Activated T-helper 1 cell treated with anti-CD3 and anti-CD28 coated beads, Interleukin-2, amount 50 U/mL, for 16 hours (primary cell): ENCODE measurements around the gene UBASH3B.
"Not testable (repeated sequence)": the region's sequence is repeated elsewhere in the genome, so short reads cannot be mapped to it uniquely, and the experiment has no call there.

Experiments
- DNase-seq, 2 donors: peaks; one replicate each; pipeline ENCODE4 v3.0.0-alpha.2; 2020; ENCODE audit warnings: low read depth in 1 of 2, low spot score in 1 of 2

UBASH3B gene

DNA sequence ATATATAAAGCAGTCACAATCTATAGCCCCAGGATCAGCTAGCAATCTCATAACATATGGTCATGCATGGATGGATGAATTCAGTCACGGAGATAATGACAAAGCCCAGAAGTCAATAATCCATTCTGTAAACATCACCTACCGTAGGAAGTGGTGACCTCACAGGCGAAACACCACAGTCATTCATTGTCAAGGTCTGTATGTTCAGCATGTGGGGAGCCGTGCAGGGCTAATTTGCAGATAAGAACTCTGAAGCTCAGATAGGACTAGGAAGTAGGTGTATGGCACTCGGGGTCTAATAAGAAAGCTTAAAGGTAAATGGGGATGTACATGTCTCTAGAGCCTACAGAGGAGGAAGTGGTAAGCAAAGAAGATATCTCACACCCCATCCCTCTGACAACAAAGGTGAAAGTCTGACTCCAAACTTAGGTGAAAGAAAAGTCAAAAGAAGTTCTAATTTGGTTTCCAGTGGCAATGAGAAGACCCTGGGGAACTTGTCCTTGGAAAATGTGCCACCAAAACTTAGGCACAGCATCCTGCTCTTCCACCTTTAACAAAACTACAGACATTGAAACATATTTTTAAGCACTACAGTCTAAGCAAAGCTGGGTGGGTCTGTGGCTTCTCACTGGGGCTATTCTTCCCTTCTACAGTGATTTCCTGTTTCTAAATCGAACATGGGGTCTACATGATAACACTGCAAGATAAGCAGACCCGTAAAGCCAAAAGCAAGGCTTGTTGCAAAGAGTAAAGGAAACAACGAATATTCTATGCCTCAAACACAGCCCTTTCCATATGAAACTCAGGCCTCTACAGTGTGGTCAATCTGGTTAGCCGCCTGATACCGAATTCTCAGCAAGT lies 188.0 kb downstream of the UBASH3B start:
- no peak for DNase-seq

DNA sequence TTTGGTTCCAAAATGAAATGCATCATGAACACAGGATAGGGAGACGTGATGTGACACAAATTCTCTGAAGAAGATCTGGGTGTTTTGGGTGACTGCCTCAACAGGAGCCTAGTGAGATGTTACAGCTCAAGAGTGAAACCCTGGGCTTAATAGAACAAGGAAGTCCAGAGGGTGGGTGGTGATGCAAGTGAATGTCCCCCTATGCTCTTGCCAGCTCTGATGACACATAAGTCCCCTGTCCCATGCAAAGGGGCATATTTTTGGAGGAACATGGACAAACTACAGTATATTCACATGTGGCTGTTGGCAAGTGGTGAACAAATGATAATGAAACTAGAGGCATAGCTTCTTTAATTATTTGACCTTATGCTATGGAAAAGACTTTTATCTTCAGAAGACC lies 191.9 kb downstream of the UBASH3B start:
- DNase-seq: no peak

DNA sequence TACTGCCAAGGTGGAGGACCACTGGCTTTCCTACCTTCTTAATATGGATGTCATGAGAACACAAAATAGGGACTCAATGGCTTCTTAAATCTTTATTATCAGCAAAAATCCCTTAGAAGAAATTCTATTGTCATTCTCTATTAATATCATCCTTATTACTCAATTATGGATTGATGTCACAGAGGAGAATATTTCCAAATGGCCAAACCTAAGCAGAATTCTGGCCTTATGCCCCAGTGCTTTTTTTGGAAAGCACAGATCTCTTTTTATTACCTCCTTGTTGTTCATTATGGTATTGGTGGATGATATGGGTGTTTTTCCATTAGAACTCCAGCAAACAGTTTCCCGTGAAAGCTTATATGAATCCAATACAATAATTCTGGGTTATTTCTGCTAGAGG lies 192.7 kb downstream of the UBASH3B start:
- no peak for DNase-seq

DNA sequence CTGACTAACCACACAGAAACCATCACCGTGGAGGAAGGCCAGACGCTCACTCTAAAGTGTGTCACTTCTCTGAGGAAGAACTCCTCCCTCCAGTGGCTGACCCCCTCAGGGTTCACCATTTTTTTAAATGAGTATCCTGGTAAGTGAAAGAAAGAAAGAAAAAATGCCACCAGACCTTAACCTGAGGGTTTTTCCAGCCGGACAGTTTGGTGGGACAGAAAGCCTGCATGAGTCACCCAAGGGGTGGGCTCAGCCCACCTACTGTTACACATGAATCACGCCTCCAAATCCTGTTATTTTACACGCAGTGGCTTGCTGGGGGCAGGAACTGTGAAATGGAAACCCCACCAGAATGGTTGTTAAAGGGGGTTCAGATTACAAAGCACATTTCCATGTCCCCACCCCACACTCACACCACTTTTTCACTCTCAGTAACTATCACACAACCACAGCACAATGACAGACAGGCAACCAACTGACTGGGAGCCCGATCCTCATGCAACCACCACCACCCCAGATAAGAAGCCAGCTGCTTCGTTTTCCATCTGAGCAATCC lies 194.6 kb downstream of the UBASH3B start:
- DNase-seq: no peak

DNA sequence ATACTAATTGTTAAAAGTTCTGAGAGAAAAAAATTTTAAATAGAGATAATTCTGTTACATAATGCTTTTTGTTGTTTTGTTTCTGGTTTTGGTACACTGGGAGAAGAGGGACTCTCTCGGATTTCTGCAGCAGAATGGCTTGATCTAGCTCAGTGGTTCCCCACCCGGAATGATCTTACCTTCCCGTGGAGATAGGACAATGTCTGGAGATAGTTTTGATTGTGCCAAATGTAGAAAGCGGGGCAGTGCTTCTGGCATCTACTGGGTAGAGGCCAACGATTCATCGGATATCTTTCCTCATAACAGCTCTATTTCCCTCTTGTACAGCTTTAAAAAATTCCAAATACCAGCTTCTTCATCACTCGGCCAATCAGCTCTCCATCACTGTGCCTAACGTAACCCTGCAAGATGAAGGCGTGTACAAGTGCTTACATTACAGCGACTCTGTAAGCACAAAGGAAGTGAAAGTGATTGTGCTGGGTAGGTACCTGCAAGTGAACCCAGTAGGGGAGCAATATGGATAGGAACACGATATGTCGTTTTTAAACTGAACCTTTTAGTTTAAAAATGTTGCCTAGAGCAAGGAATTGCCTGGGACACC lies 195.9 kb downstream of the UBASH3B start:
- no peak for DNase-seq

DNA sequence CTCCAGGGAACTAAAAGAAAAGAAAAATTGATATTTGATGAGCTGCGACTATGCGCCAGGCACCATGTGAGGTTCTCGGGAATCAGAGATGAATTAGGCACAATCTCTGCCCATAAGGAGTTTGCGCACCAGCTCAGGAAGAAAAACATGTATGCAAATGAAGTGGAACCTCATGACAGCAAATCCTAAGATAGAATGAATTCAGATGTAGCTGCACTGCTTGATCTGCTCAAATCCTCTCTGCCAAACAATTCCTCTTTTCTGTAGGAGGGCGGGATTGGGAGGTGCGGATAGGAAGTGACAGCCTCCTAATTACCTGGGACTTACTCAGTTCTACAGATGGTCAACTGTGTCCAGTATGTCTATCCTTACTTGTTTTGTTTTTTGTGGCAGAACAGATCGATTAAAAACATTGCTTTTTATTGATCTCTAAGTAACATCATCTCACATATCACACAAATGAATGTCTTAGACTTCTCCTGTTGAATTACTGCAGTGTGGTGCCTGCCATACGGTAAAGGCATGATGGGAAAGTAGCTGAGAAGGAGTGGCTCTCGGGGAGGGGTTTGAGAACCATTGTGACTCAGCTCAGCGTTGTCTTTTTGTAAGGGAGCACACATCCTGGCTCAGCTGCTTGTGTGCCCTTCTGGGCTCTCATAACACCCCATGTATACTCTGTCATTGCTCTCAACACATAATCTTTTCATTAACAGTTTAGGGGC lies 196.7 kb downstream of the UBASH3B start:
- DNase-seq: no peak

DNA sequence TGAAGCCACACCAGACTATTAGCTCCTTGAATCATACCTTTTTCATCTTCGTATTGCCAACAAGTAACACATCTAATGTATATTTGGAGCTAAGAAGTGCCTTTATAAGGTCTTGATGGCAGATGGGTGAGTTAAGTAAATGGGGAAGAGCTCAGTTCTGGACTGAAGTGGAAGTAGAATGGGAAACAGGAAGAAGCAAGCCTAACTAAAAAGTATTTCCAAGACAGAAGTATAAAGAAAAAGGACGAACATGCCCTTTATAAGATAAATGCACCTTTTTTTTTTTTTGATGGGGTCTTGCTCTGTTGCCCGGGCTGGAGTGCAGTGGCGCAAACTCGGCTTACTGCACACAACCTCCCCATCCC lies 197.3 kb downstream of the UBASH3B start:
- no peak for DNase-seq

DNA sequence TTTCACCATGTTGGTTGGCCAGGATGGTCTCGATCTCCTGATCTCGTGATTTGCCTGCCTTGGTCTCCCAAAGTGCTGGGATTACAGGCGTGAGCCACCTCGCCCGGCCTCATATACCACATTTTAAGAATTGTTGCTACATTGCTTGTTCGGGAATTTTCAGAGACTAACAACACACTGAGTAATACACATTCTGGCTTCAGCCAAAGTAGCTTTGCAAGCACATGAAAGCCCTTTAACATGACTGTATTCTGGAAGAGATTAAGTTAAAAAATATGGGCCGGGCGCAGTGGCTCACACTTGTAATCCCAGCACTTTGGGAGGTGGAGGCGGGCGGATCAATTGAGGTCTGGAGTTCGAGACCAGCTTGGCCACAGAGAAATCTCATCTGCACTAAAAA lies 197.7 kb downstream of the UBASH3B start:
- DNase-seq: no peak

DNA sequence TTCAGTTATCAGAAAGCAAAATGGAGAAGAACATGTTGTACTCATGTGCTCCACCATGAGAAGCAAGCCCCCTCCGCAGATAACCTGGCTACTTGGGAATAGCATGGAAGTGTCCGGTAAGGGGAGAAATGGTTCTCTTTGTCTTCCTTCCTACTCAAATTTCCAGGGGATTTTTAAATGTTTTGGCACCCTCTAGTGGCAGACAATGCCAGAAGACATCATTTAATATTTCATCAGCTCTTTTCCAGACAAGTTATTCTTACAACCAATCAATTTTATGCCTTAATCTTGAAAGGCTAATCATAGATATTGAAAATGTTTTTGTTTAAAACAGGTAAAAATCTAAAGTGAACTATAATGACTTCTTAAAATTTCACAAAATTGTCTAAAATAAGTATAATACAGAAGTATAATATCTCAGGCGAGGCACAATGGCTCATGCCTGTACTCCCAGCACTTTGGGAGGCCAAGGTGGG lies 198.5 kb downstream of the UBASH3B start:
- DNase-seq: no peak

DNA sequence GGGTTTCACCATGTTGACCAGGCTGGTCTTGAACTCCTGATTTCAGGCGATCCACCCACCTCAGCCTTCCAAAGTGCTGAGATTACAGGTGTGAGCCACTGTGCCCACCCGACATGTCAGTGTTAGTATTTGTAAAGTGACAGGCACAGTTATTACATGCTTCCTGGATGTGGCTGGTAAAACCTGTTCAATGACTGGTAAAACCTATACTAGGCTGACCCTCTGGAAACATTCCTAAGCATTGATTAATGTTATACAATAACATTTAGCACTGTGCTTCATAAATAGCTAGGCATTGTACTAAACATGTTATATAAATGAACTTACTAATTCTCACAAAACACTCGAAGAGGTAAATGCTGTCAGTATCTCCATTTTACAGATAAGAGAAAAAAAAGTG lies 206.1 kb downstream of the UBASH3B start:
- no peak for DNase-seq

DNA sequence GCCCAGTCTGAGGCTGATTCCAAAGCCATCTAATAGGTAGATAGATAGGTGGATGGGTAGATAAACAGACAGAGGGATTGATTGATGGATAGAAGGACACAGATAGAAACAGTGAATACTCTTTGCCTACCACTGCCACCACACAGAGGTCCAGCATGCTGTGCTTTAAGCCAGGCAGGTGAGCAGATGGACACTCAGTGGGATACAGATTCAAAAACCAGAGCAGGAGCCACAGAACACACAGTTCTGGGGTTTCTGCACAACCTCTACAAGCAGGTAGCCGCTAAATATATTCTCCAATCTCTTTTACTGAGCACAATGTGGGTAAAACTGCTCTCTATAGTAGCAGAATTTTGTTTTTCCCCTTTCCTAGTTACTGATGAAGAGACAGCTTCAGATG lies 206.6 kb downstream of the UBASH3B start:
- DNase-seq: no peak

DNA sequence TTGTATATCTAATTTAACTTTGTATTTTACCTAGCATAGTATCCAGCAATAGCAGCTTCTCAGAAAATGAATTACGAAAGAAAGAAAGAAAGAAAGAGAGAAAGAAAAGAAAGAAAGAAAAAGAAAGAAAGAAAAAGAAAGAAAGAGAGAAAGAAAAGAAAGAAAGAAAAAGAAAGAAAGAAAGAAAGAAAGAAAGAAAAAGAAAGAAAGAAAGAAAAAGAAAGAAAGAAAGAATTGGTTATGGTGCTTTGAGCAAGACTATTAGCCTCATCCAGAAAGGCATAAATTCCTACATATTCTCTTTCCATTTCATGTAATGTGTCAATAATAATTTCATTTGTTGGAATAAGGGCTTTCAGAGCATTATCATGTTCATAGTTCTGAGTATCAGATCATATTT lies 207.6 kb downstream of the UBASH3B start:
- not testable (repeated sequence) for DNase-seq

DNA sequence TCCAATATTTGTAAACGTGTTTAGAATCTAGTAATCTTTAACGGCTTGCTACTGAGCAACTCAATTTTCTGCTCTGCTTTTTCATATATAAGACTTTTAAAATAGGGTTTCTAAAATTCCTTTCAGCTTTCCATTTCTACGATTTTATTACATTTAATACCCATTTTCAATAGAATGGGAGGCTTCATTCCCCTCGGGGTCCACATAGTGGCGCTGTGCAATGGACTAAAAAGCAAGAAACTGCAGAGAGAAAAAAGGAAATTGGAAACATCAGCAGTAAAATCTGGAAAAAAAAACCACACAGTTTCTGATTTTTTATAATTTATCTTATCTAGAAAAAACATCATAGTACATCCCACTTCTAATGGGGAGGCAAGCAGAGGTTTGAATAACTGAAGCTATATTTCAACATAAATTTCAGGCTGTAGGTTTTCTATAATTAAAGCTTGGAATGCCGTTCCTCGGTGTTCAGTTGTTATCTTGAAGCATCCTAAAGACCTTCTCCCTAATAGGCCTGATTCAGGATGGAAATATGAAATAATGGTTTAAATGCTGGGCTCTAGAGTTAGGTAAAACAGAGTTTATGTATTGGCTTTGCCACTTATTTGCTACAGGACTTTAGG lies 208.3 kb downstream of the UBASH3B start:
- DNase-seq: no peak
